ENCODE data around the gene ADSS1.

The ADSS1 gene

DNA sequence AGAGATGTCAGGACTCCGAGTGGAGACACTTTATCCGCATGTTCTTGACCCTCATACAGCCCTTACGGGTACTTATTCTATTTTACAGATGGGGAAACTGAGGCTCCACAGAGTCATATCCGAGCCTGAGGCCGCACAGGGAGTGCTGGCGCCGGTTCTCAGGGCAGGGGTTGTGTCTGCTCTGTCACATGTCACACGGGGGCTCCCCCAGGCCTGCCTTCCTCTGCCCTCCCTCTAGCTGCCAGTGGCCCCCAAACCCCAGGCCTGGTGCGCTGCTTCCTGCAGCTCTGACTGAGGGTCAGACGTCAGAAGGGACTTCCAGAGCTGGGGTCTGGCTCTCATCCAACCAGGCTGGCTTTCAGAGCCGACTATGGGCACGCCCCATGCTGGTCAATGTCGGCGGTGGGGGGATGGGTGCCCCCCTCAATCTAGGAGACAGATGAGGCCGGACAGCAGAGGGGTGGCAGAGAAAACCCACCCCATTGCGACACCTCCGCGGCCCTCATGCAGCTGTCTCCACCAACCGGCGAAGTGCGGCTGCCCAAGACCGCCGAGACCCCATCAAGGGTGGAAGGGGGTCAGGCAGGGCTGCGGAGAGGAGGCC, 35.4 kb upstream of the ADSS1 start:
- Histone ChIP-seq H3K4me3 (peak overlapping the region; percentile 98), H3K27ac (peak overlapping the region; percentile 89 to 93)
- TF ChIP-seq, protein P1, sequence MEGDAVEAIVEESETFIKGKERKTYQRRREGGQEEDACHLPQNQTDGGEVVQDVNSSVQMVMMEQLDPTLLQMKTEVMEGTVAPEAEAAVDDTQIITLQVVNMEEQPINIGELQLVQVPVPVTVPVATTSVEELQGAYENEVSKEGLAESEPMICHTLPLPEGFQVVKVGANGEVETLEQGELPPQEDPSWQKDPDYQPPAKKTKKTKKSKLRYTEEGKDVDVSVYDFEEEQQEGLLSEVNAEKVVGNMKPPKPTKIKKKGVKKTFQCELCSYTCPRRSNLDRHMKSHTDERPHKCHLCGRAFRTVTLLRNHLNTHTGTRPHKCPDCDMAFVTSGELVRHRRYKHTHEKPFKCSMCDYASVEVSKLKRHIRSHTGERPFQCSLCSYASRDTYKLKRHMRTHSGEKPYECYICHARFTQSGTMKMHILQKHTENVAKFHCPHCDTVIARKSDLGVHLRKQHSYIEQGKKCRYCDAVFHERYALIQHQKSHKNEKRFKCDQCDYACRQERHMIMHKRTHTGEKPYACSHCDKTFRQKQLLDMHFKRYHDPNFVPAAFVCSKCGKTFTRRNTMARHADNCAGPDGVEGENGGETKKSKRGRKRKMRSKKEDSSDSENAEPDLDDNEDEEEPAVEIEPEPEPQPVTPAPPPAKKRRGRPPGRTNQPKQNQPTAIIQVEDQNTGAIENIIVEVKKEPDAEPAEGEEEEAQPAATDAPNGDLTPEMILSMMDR (IDR thresholded peaks at IDR 0.05) = no peak
- no peak for DNase-seq (ENCODE audit: low spot score)

DNA sequence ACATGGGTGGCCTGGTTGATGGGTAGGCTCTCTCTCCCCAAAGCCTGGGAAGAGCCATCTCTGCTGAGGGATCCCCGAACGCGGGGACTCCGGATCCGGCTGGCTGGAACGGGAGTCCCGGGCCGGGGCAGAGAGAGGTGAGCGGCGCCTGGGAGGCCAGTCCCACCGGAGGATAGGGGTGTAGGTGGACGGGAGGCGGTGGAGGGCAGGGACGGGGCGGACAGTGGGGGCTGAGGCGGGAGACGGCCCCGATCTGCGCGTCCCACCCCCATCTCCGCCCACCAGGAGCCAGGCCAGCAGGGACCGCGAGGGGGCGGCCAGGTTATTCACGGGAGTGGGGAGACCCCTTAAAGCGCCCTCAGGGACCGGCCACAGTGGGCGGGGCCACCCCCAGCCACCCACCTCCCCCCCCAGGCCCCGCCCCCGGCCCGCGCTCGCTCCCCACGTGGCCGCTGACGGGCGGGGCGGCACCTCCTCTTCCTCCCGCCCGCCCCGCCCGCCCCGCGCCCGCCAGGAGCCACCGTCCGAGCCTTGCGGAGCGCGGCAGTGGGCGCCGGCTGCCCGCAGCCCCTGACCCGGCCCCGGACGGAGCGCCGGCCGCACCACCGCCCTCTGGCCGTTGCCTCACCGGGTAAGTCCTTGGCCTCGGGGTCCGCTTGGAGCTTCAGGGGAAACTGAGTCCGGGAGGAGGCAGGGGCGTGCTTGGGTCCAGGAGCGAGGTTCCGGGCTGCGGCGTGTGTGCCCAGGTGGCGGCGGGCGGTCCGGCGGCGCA, 34.7 kb upstream of the ADSS1 start, which contains the start of gene INF2:
INF2 (plus strand) TSS at position 510 of the 772 bp plus-strand sequence. CDS start 11,748 bp downstream, outside the sequence.
- TF ChIP-seq, protein P1 (IDR thresholded peaks at IDR 0.05) = no peak
- H3K4me3 ChIP-seq = peak within 1 kb of the TSS; percentile 98
- peak within 1 kb of the TSS; percentile 89 to 93 for H3K27ac ChIP-seq
- no peak for DNase-seq (ENCODE audit: low spot score)

- DNase-seq (ENCODE audit: low spot score) = no peak
- TF ChIP-seq, protein P1 (IDR thresholded peaks at IDR 0.05) = no peak
- peak overlapping the region; percentile 98 for H3K4me3 ChIP-seq
- H3K27ac ChIP-seq = peak overlapping the region; percentile 89 to 93
These were observed 33.9 kb upstream of the ADSS1 start for GRCh38 chr14:104689881-104690711.

- no peak for DNase-seq (ENCODE audit: low spot score)
- TF ChIP-seq, protein P1 (IDR thresholded peaks at IDR 0.05) = no peak
- Histone ChIP-seq H3K4me3 (peak overlapping the region; percentile 98), H3K27ac (peak overlapping the region; percentile 89 to 93)
These were observed 33.1 kb upstream of the ADSS1 start for GRCh38 chr14:104690861-104691455.

- DNase-seq (ENCODE audit: low spot score) = no peak
- Histone ChIP-seq H3K4me3 (peak overlapping the region; percentile 98), H3K27ac (peak overlapping the region; percentile 89 to 93)
- TF ChIP-seq, protein P1 (IDR thresholded peaks at IDR 0.05) = no peak
These were observed 32.3 kb upstream of the ADSS1 start for GRCh38 chr14:104691546-104692260.

DNA sequence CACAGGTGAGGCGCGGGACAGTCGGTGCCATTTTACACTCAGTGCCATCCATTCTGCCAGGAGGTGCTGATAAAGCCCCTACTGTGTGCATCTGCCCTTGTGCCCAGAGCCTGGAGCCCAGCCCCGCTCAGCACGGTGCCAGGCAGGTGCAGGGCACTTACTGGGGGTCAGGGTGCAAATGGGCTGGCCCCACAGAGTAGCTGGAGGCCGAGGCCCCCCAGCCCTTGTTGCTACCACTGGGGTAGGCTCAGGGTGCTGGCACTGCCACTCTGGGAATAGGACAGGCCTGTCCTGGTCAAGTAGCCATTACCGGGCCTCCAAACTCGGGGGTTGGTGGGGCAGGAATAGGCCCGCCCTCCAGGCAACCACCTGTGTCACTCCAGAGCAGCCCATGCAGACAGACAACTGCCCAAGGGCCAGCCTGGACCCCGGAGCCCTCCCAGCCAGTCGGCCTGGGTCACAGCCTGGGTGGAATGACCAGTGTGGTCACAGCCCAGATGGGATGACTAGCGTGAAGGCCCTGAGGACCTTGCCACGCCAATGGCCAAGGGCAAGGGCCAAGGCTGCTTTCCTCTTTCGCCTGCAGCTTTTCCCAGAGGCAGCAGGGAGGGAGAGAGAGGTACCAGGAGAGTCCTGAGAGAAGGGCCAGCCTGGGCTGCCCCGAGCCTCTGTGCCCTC, 31.6 kb upstream of the ADSS1 start:
- H3K4me3 ChIP-seq = peak overlapping the region; percentile 98
- TF ChIP-seq, protein P1 (IDR thresholded peaks at IDR 0.05) = no peak
- peak overlapping the region; percentile 72 to 89 for H3K27ac ChIP-seq
- DNase-seq (ENCODE audit: low spot score) = no peak
